GM12878 (cell line): ENCODE measurements around the gene UBASH3B. TPM values are rescaled to one million over a fixed set of nuclear protein-coding genes. Genes with fewer than 3 reads are reported as not detected.

Experiments
- ATAC-seq: fragments of 200-7000 bp; cut with Tn5 transposase; 3 replicates; pipeline ENCODE4 v1.9.1; 2020; ENCODE audit warnings: mild to moderate bottlenecking, moderate library complexity
- BruUV-seq: library from RNA; stranded (reverse); fragments of 400-500 nt; replicated peaks from 2 replicates; lab custom pipeline; 2021; lab: Mats Ljungman, UMichigan
- CTCF ChIA-PET: fragments of 300-600 bp; sonication (Branson Sonifier 250); formaldehyde crosslinking; extraction: SDS; loops from one replicate; lab custom pipeline; 2021; ENCODE audit warnings: inconsistent platforms; lab: Yijun Ruan, JAX
- POLR2A ChIA-PET: fragments of 350-600 bp; formaldehyde crosslinking; extraction: SDS; loops from one replicate; lab custom pipeline; 2021; ENCODE audit warnings: inconsistent platforms; lab: Charles Lee
- RAD21 ChIA-PET: fragments of 300-600 bp; sonication (Branson Sonifier 250); formaldehyde crosslinking; loops from one replicate; lab custom pipeline; 2023; ENCODE audit warnings: antibody characterized with exemption; ENCODE audit not compliant: unreplicated experiment; lab: Charles Lee
- SMC1A ChIA-PET: fragments of 300-600 bp; sonication (Branson Sonifier 250); formaldehyde crosslinking; loops from one replicate; lab custom pipeline; 2023; ENCODE audit not compliant: unreplicated experiment, uncharacterized antibody; lab: Charles Lee
- DNase-seq: peaks from one replicate; pipeline ENCODE4 v3.0.0-alpha.2; 2011; ENCODE audit warnings: low read depth, low spot score
- FAIRE-seq: peaks from 3 replicates; lab custom pipeline; 2011; peaks lifted over from hg19 to GRCh38; lab: Jason Lieb, UNC
- H2AFZ ChIP-seq: 2 replicates; pipeline ENCODE4 v1.6.0; 2011; ENCODE audit warnings: low read depth, low read length, control low read depth; ENCODE audit not compliant: control insufficient read depth
- H3K27ac ChIP-seq: 2 replicates; pipeline ENCODE4 v1.5.1; 2011; ENCODE audit warnings: control low read depth; ENCODE audit not compliant: control insufficient read depth, insufficient read depth
- H3K27me3 ChIP-seq, 2 experiments: replicated peaks in 1 of 2; 2 replicates each; pipeline versions ENCODE4 v1.6.0 to v1.6.1; 2011; ENCODE audit warnings: low read length in 1 of 2; ENCODE audit not compliant: control insufficient read depth in 2 of 2, insufficient read depth in 2 of 2
- H3K36me3 ChIP-seq, 2 experiments: 2 replicates each; pipeline ENCODE4 v1.5.1; 2011; ENCODE audit warnings: low read length in 1 of 2; ENCODE audit not compliant: control insufficient read depth in 2 of 2, insufficient read depth in 2 of 2
- H3K4me1 ChIP-seq: 2 replicates; pipeline ENCODE4 v1.6.1; 2011; ENCODE audit warnings: mild to moderate bottlenecking, low read length, moderate library complexity, mixed read lengths; ENCODE audit not compliant: control insufficient read depth, insufficient read depth
- H3K4me2 ChIP-seq: 2 replicates; pipeline ENCODE4 v1.6.0; 2011; ENCODE audit warnings: control low read depth; ENCODE audit not compliant: control insufficient read depth, insufficient read depth
- H3K4me3 ChIP-seq: fragments of 200-600 bp; sonication (generic); 2 replicates; pipeline ENCODE4 v1.5.1; 2016
- H3K79me2 ChIP-seq: 2 replicates; pipeline ENCODE4 v1.6.0; 2011; ENCODE audit warnings: low read length; ENCODE audit not compliant: control insufficient read depth, insufficient read depth
- H3K9ac ChIP-seq: 2 replicates; pipeline ENCODE4 v1.8.0; 2011; ENCODE audit warnings: low read length, control low read depth, mixed read lengths; ENCODE audit not compliant: control insufficient read depth, insufficient read depth
- H3K9me3 ChIP-seq: replicated peaks from 3 replicates; pipeline ENCODE4 v1.5.1; 2011; ENCODE audit warnings: mild to moderate bottlenecking, low read length; ENCODE audit not compliant: control insufficient read depth, insufficient read depth
- H4K20me1 ChIP-seq: 2 replicates; pipeline ENCODE4 v1.6.0; 2011; ENCODE audit not compliant: control insufficient read depth, insufficient read depth
- ATF7 ChIP-seq: fragments of 450-650 bp; IDR thresholded peaks from 2 replicates; pipeline ENCODE4 v1.6.1; 2016; ENCODE audit warnings: low read depth, mild to moderate bottlenecking
- CBX5 ChIP-seq: sonication (generic); IDR thresholded peaks from 2 replicates; pipeline ENCODE4 v1.6.1; 2016; ENCODE audit warnings: low read depth, moderate library complexity, mild to moderate bottlenecking, inconsistent platforms
- EZH2 ChIP-seq: IDR thresholded peaks from 2 replicates; pipeline ENCODE4 v1.6.1; 2012; ENCODE audit warnings: low read depth, mild to moderate bottlenecking, control low read depth, inconsistent platforms, low read length, borderline replicate concordance; ENCODE audit not compliant: control insufficient read depth
- GABPA ChIP-seq: IDR thresholded peaks from 2 replicates; pipeline ENCODE4 v1.6.1; 2014; ENCODE audit warnings: antibody characterized with exemption, low read depth, mild to moderate bottlenecking, inconsistent platforms
- MAX ChIP-seq: IDR thresholded peaks from 2 replicates; pipeline ENCODE4 v1.6.1; 2012; ENCODE audit warnings: low read depth, low read length, improper control_type of control experiment
- MEF2B ChIP-seq: fragments of 450-650 bp; IDR thresholded peaks from 2 replicates; pipeline ENCODE4 v1.6.1; 2018; ENCODE audit warnings: mild to moderate bottlenecking, moderate library complexity; ENCODE audit not compliant: partially characterized antibody, poor library complexity, severe bottlenecking
- MYC ChIP-seq: IDR thresholded peaks from 2 replicates; pipeline ENCODE4 v1.6.1; 2011; ENCODE audit warnings: mild to moderate bottlenecking, low read length, moderate library complexity, inconsistent platforms; ENCODE audit not compliant: insufficient read depth, insufficient replicate concordance, insufficient read length, severe bottlenecking
- SREBF2 ChIP-seq: IDR thresholded peaks from 2 replicates; pipeline ENCODE4 v1.6.1; 2012; ENCODE audit warnings: mild to moderate bottlenecking, low read length
- ZBTB40 ChIP-seq: fragments of 450-650 bp; IDR thresholded peaks from 2 replicates; pipeline ENCODE4 v1.6.1; 2016; ENCODE audit warnings: mild to moderate bottlenecking, moderate library complexity, borderline replicate concordance
- WGBS: methylation state at CpG from one replicate; pipeline ENCODE4 v1.1.6; 2016; ENCODE audit warnings: low lambda C conversion rate; ENCODE audit not compliant: insufficient replicate concordance, insufficient coverage; ENCODE audit errors: missing lambda C conversion rate; 5-methylcytosine and 5-hydroxymethylcytosine counted together
- in situ Hi-C: fragments of 300-500 bp; cut with MboI; formaldehyde crosslinking; loops from 9 replicates; pipeline ENCODE4 v1.14.3; 2018; ENCODE audit warnings: mixed read lengths
- intact Hi-C: fragments of 100-400 bp; cut with micrococcal nuclease; formaldehyde crosslinking; loops from one replicate; pipeline ENCODE4 v1.14.2; 2022; ENCODE audit not compliant: unreplicated experiment
- polyA plus RNA-seq, 11 experiments: library from polyadenylated mRNA; depleted of rRNA in 4 of 11; unstranded in 6 of 11; stranded (reverse) in 5 of 11; fragments of >200 nt; fragmentation: Nextera tagmentation in 4 of 11; fragmentation: Illumina TruSeq in 1 of 11; extraction: Ambion mirVana in 4 of 11; extraction: Trizol in 1 of 11; gene quantifications; 1 replicate in 1 of 11; 2 replicates in 10 of 11; pipeline versions ENCODE4 v1.2.1 to v1.2.3, GENCODE V29; 2011 to 2016; ENCODE audit warnings: inconsistent platforms in 2 of 11, missing spikeins in 2 of 11, low read depth in 1 of 11
- total RNA-seq, 4 experiments: library from RNA; depleted of rRNA in 3 of 4; stranded (reverse); fragments of >200 nt in 3 of 4; fragmentation: Illumina TruSeq in 1 of 4; extraction: Trizol in 1 of 4; gene quantifications; 2 replicates each; pipeline versions ENCODE4 v1.2.1 to v1.2.3, GENCODE V29; 2013 to 2021

UBASH3B gene
- total and polyA plus RNA-seq, 10 of the 15 experiments (the other 5 are each of a cell fraction or from before 2014, with no cell fraction given), result 0.18 to 3.3 (median 0.57) TPM

- TF ChIP-seq CBX5, result no peak
- H2AFZ ChIP-seq, result no peak overlapping the region
- no peaks in the 10 kb centered on the region for H4K20me1 ChIP-seq
- H3K79me2 ChIP-seq, result no peaks in the 10 kb centered on the region
- H3K27me3 ChIP-seq, result peaks cover 3% of the 10 kb centered on the region in 2 experiments; a peak in 3 of 4 replicates
- 22% methylated on average over 3 of the region's 3 CpGs for WGBS
- intact Hi-C loops (no loop called here), in situ Hi-C loops (no loop called here)
- FAIRE-seq (no peak), ATAC-seq (no peak), DNase-seq (no peak)
- no peak overlapping the region for H3K4me2 ChIP-seq
- no peak overlapping the region for H3K27ac ChIP-seq
- ChIA-PET POLR2A (no interaction called here), RAD21 (no interaction called here), CTCF (no interaction called here), SMC1A (no interaction called here)
- H3K9ac ChIP-seq, result no peak overlapping the region
- H3K36me3 ChIP-seq, result no peaks in the 10 kb centered on the region
- H3K9me3 ChIP-seq, result no peaks in the 10 kb centered on the region
- BruUV-seq, result no TSS peak
- no peaks in the 10 kb centered on the region for H3K4me1 ChIP-seq
- no peak overlapping the region for H3K4me3 ChIP-seq
These were observed 25.5 kb downstream of the UBASH3B start for GRCh38 chr11:122681070-122681469.

- no peak overlapping the region for H3K9ac ChIP-seq
- H3K79me2 ChIP-seq, result no peaks in the 10 kb centered on the region
- no peaks in the 10 kb centered on the region for H3K36me3 ChIP-seq
- peaks cover 3% of the 10 kb centered on the region in 2 experiments; a peak in 3 of 4 replicates for H3K27me3 ChIP-seq
- RAD21 ChIA-PET, result no interaction called here
- no peaks in the 10 kb centered on the region for H4K20me1 ChIP-seq
- H2AFZ ChIP-seq, result no peak overlapping the region
- BruUV-seq, result no TSS peak
- CTCF ChIA-PET, result no interaction called here
- H3K4me2 ChIP-seq, result no peak overlapping the region
- no peaks in the 10 kb centered on the region for H3K9me3 ChIP-seq
- POLR2A ChIA-PET, result no interaction called here
- 36% methylated on average over 7 of the region's 7 CpGs for WGBS
- no peak for FAIRE-seq
- ATAC-seq, result no peak
- DNase-seq, result no peak
- intact Hi-C loops (no loop called here), in situ Hi-C loops (no loop called here)
- SMC1A ChIA-PET, result no interaction called here
- no peak overlapping the region for H3K4me3 ChIP-seq
- H3K4me1 ChIP-seq, result no peaks in the 10 kb centered on the region
- H3K27ac ChIP-seq, result no peak overlapping the region
- no peak for TF ChIP-seq MEF2B
- TF ChIP-seq ZBTB40, result no peak
- no peak for TF ChIP-seq MYC
- no peak for TF ChIP-seq MAX
- no peak for TF ChIP-seq ATF7
- TF ChIP-seq EZH2, result no peak
- no peak for TF ChIP-seq SREBF2
- TF ChIP-seq GABPA, result no peak
These were observed 26.2 kb downstream of the UBASH3B start for GRCh38 chr11:122681735-122682134.
